GM19372 (cell line): Measurements from ENCODE around the gene OR10A2.
"Not testable (repeated sequence)": the region's sequence is repeated elsewhere in the genome, so short reads cannot be mapped to it uniquely, and the experiment has no call there.

ENCODE experiments used
- ATAC-seq: cut with Tn5 transposase; IDR thresholded peaks from one replicate; pipeline ENCODE4 v1.9.1; 2021; ENCODE audit warnings: mild to moderate bottlenecking, low read depth, moderate library complexity; ENCODE audit not compliant: unreplicated experiment

OR10A2 gene

GRCh38 chr11:6862961-6863360, at the start of gene OR10A2:
TSS of gene OR10A2 (plus strand) at chr11:6863057. CDS start at chr11:6869755, 6,698 bp downstream.
- no peak for ATAC-seq

GRCh38 chr11:6813656-6814055, 49.2 kb upstream of the OR10A2 start:
- no peak for ATAC-seq

GRCh38 chr11:6817694-6818093, 45.2 kb upstream of the OR10A2 start:
- ATAC-seq: no peak

- no peak for ATAC-seq
Observed at GRCh38 chr11:6818967-6819366, 43.9 kb upstream of the OR10A2 start.

- no peak for ATAC-seq
Observed at GRCh38 chr11:6824136-6824823, 38.6 kb upstream of the OR10A2 start.

- no peak for ATAC-seq
Observed at GRCh38 chr11:6825231-6825744, 37.6 kb upstream of the OR10A2 start.

GRCh38 chr11:6828103-6828502, 34.8 kb upstream of the OR10A2 start:
- ATAC-seq: no peak

- no peak for ATAC-seq
Observed at GRCh38 chr11:6833356-6833755, 29.5 kb upstream of the OR10A2 start.

GRCh38 chr11:6834021-6834420, 28.8 kb upstream of the OR10A2 start:
- no peak for ATAC-seq

- ATAC-seq: no peak
Observed at GRCh38 chr11:6841694-6842093, 21.2 kb upstream of the OR10A2 start.

- ATAC-seq: no peak
Observed at GRCh38 chr11:6843670-6844069, 19.2 kb upstream of the OR10A2 start.

- no peak for ATAC-seq
Observed at GRCh38 chr11:6844356-6844755, 18.5 kb upstream of the OR10A2 start.

- ATAC-seq: no peak
Observed at GRCh38 chr11:6845383-6845782, 17.5 kb upstream of the OR10A2 start, which contains the start of gene OR10A5. TSS of gene OR10A5 (plus strand) at chr11:6845683. CDS start at chr11:6845683, 0 bp downstream.

GRCh38 chr11:6850526-6850925, 12.3 kb upstream of the OR10A2 start:
- ATAC-seq: no peak

- ATAC-seq: not testable (repeated sequence)
Observed at GRCh38 chr11:6854801-6855200, 8.1 kb upstream of the OR10A2 start.

GRCh38 chr11:6855971-6856541, 6.8 kb upstream of the OR10A2 start:
- ATAC-seq: no peak

- ATAC-seq: no peak
Observed at GRCh38 chr11:6856871-6857270, 6.0 kb upstream of the OR10A2 start.

- ATAC-seq: no peak
Observed at GRCh38 chr11:6864438-6864837, 1.6 kb downstream of the OR10A2 start.

- ATAC-seq: no peak
Observed at GRCh38 chr11:6871278-6871677, 8.4 kb downstream of the OR10A2 start.

GRCh38 chr11:6875761-6876160, 12.9 kb downstream of the OR10A2 start:
- ATAC-seq: no peak

- ATAC-seq: no peak
Observed at GRCh38 chr11:6876325-6876724, 13.5 kb downstream of the OR10A2 start, which contains the start of gene OR10A4. TSS of gene OR10A4 (plus strand) at chr11:6876625. CDS start at chr11:6876648, 23 bp downstream.

- ATAC-seq: no peak
Observed at GRCh38 chr11:6876914-6877313, 14.1 kb downstream of the OR10A2 start.
